Testis (tissue), 2 donors: ENCODE measurements around the gene CD59.

Experiments used
- POLR2A ChIP-seq: fragments of 450-650 bp; IDR thresholded peaks from one replicate; pipeline ENCODE4 v1.6.1; 2017; ENCODE audit warnings: antibody characterized with exemption, mild to moderate bottlenecking, moderate library complexity
- TF ChIP-seq, protein P1 (sequence below), 3 experiments: fragments of 450-650 bp in 2 of 3; fragments of 200-600 bp in 1 of 3; sonication (generic) in 1 of 3; IDR thresholded peaks; one replicate each; pipeline ENCODE4 v1.5.1; 2016 to 2019; ENCODE audit warnings: antibody characterized with exemption in 3 of 3, mild to moderate bottlenecking in 2 of 3, moderate library complexity in 1 of 3

DNA sequence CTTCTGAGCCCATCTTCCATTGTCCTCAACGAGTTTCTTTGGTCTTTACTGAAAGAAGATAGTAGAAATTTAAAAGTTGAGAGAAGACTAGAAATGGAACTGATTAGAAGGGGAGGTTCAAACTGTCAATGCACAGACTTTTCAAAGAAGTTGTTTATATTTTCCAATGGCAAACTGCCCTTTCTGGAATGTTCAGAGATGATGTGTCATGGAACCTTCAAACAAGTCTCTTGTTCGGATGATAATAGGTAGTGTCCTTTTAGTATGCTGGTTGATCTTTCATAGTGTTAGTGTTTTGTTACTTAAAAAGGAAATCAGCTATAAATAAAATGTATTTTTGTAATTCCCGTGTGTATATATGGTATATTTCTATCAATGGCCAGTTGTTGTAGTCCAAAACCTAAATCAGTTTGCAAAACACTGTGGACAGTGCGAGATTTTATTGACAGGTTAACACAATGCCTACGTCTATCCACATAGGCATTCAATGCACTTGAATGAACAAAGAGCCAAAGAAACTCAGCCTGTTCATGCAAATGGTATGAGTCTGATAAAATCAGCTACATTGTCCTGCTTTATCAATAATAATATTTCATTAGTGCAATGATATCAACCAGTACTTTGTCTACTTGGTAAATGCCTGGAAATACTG lies 66.5 kb downstream of the CD59 start:
- TF ChIP-seq, protein P1, sequence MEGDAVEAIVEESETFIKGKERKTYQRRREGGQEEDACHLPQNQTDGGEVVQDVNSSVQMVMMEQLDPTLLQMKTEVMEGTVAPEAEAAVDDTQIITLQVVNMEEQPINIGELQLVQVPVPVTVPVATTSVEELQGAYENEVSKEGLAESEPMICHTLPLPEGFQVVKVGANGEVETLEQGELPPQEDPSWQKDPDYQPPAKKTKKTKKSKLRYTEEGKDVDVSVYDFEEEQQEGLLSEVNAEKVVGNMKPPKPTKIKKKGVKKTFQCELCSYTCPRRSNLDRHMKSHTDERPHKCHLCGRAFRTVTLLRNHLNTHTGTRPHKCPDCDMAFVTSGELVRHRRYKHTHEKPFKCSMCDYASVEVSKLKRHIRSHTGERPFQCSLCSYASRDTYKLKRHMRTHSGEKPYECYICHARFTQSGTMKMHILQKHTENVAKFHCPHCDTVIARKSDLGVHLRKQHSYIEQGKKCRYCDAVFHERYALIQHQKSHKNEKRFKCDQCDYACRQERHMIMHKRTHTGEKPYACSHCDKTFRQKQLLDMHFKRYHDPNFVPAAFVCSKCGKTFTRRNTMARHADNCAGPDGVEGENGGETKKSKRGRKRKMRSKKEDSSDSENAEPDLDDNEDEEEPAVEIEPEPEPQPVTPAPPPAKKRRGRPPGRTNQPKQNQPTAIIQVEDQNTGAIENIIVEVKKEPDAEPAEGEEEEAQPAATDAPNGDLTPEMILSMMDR (IDR thresholded peaks at IDR 0.05), result no peak
- TF ChIP-seq POLR2A, result no peak
